Transverse colon (tissue), 4 donors: ENCODE data around the gene KCTD6. TPM values are rescaled to one million over a fixed set of nuclear protein-coding genes. Genes with fewer than 3 reads are reported as not detected.

ENCODE experiments used
- DNase-seq: peaks from one replicate; pipeline ENCODE4 v3.0.0-alpha.2; 2019
- H3K27ac ChIP-seq, 4 donors: fragments of 200-600 bp; sonication (generic); 2 replicates each; pipeline ENCODE4 v1.5.1; 2016 to 2018; ENCODE audit warnings: inconsistent platforms in 4 of 4
- H3K27me3 ChIP-seq: fragments of 200-600 bp; sonication (generic); 2 replicates; pipeline ENCODE4 v1.5.1; 2017; ENCODE audit warnings: inconsistent platforms
- H3K36me3 ChIP-seq, 4 donors: fragments of 200-600 bp; sonication (generic); 2 replicates each; pipeline ENCODE4 v1.5.1; 2017 to 2019; ENCODE audit warnings: inconsistent platforms in 4 of 4
- H3K4me1 ChIP-seq, 4 donors: fragments of 200-600 bp; sonication (generic); 2 replicates each; pipeline ENCODE4 v1.5.1; 2017 to 2020; ENCODE audit warnings: inconsistent platforms in 4 of 4
- H3K4me3 ChIP-seq, 4 donors: fragments of 200-600 bp; sonication (generic); 1 replicate in 1 of 4; 2 replicates in 3 of 4; pipeline versions ENCODE4 v1.5.1 to v1.6.1; 2017 to 2019; ENCODE audit warnings: inconsistent platforms in 4 of 4
- H3K9me3 ChIP-seq, 2 donors: fragments of 200-600 bp; sonication (generic); 2 replicates each; pipeline ENCODE4 v1.5.1; 2017 to 2019; ENCODE audit warnings: inconsistent platforms in 2 of 2
- EP300 ChIP-seq: sonication (generic); formaldehyde crosslinking; IDR thresholded peaks from one replicate; pipeline ENCODE4 v1.6.1; 2017; ENCODE audit warnings: antibody characterized with exemption, low read depth
- POLR2A ChIP-seq: fragments of 450-650 bp; IDR thresholded peaks from one replicate; pipeline ENCODE4 v1.6.1; 2016; ENCODE audit warnings: antibody characterized with exemption, mild to moderate bottlenecking, moderate library complexity
- POLR2AphosphoS5 ChIP-seq, 3 donors: sonication (generic); formaldehyde crosslinking; IDR thresholded peaks; one replicate each; pipeline ENCODE4 v1.6.1; 2016; ENCODE audit warnings: antibody characterized with exemption in 3 of 3
- WGBS, 2 donors: methylation state at CpG; one replicate each; pipeline ENCODE4 v1.1.5; 2018; ENCODE audit warnings: low coverage in 1 of 2; 5-methylcytosine and 5-hydroxymethylcytosine counted together
- in situ Hi-C, 4 donors: fragments of 200-750 bp; cut with MboI; loops; one replicate each; pipeline versions ENCODE4 v1.15.0 to v1.15.1; 2017; ENCODE audit warnings: low sequenced_read_pairs in 3 of 4, low pct_ligation_motif_present in 1 of 4, low pct_unique_long_range_greater_than_20kb in 1 of 4
- intact Hi-C: fragments of 100-400 bp; cut with DNase I; formaldehyde crosslinking; loops from one replicate; pipeline ENCODE4 v1.15.1; 2023; ENCODE audit warnings: low total_unique reads
- total RNA-seq, 4 donors: library from RNA; depleted of rRNA; stranded (reverse); fragments of >200 nt; gene quantifications; one replicate each; pipeline ENCODE4 v1.1.0, GENCODE V29; 2016
- TF ChIP-seq, protein P1 (sequence below), 5 experiments: fragments of 200-600 bp in 3 of 5; fragments of 450-650 bp in 2 of 5; sonication (generic) in 3 of 5; IDR thresholded peaks; 1 replicate in 2 of 5; 2 replicates in 3 of 5; pipeline ENCODE4 v1.5.1; 2016 to 2017; ENCODE audit warnings: antibody characterized with exemption in 5 of 5, inconsistent platforms in 3 of 5, mild to moderate bottlenecking in 2 of 5, moderate library complexity in 1 of 5

KCTD6 gene
- total RNA-seq, 4 donors from 2014 or later, result 3.0 to 15.7 (median 11.2) TPM

DNA sequence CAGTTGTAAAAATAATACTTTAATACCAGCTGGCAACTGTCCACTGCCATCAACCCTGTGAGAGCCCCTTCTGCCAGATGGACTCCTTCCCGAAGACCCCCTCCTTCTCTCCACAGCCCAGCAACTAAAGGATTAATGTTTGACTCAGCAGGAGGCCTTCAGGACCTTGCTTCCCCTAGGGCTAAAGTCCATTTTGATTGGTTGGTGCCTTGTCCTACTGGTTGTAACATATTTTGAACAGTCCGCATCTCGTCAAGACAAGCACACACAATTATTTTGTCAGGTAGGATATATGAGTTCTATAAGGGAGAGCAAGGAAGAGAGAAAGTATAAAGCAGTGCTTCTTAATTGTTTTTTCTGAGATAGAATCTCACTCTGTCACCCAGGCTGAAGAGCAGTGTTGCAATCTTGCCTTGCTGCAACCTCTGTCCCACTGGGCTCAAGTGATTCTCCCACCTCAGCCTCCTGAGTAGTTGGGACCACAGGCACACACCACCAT is 26.4 kb downstream of the KCTD6 start:
- TF ChIP-seq EP300, result no peak
- TF ChIP-seq POLR2AphosphoS5 (IDR thresholded peaks at IDR 0.05), result no peak
- TF ChIP-seq, protein P1, sequence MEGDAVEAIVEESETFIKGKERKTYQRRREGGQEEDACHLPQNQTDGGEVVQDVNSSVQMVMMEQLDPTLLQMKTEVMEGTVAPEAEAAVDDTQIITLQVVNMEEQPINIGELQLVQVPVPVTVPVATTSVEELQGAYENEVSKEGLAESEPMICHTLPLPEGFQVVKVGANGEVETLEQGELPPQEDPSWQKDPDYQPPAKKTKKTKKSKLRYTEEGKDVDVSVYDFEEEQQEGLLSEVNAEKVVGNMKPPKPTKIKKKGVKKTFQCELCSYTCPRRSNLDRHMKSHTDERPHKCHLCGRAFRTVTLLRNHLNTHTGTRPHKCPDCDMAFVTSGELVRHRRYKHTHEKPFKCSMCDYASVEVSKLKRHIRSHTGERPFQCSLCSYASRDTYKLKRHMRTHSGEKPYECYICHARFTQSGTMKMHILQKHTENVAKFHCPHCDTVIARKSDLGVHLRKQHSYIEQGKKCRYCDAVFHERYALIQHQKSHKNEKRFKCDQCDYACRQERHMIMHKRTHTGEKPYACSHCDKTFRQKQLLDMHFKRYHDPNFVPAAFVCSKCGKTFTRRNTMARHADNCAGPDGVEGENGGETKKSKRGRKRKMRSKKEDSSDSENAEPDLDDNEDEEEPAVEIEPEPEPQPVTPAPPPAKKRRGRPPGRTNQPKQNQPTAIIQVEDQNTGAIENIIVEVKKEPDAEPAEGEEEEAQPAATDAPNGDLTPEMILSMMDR (IDR thresholded peaks at IDR 0.05), result no peak
- TF ChIP-seq POLR2A, result no peak
- DNase-seq, result no peak
- Histone ChIP-seq H3K36me3 (peaks cover 0 to 47% (median 4%) of the 10 kb centered on the region in 4 donors), H3K4me3 (no peak overlapping the region), H3K27ac (no peak overlapping the region), H3K4me1 (no peaks in the 10 kb centered on the region), H3K27me3 (no peaks in the 10 kb centered on the region), H3K9me3 (no peaks in the 10 kb centered on the region)
- intact Hi-C loops (no loop called here), in situ Hi-C loops (no loop called here)
- 50% methylated on average over 3 of the region's 3 CpGs; no CpG with 5 or more reads in 1 of the 2 donors for WGBS, 2 donors

DNA sequence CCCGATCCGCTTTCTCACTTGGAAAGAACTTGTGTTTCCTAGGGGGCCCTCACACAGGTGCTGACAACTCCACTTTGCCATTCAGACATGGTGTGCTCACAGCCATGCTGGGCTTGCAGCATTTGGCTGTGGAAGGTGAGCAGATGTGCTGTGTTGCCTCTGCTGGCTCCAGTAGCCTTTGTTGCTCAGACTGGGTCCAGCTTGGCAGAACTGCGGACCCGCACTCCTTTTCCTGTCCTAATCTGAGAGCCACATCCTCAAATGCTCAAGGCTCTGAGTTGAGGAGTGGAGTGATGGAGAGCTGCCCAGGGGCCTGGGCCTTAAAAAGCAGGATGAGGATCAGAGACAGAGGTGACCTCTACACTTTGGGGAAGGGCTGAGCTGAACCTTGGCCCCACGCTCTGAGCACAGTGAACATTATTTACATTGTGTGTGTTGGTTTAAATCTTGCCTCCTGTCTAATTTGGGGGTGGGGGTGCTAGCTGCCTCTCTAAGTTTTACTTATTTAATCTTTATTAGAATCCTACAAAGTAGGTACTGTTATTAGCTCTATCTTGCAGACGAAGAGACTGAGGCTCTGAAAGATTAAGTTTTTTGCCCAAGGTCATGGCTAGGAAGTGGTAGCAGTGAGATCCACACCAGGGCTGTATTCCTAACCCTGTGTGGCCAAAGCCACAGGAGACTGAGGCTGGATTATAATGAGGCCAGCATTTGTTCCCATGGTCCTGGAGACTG is 27.9 kb downstream of the KCTD6 start:
- intact Hi-C loops (no loop called here), in situ Hi-C loops (loop anchor here in 1 of 4 donors (10.0 kb wide), 1 partner anchor 335 kb away; no protein-coding TSS in a partner anchor)
- Histone ChIP-seq H3K36me3 (peaks cover 0 to 35% (median 4%) of the 10 kb centered on the region in 4 donors), H3K27ac (no peak overlapping the region), H3K27me3 (no peaks in the 10 kb centered on the region), H3K4me3 (no peak overlapping the region), H3K4me1 (no peaks in the 10 kb centered on the region), H3K9me3 (no peaks in the 10 kb centered on the region)
- no peak for TF ChIP-seq POLR2AphosphoS5 (IDR thresholded peaks at IDR 0.05)
- TF ChIP-seq EP300, result no peak
- no peak for TF ChIP-seq POLR2A
- TF ChIP-seq, protein P1 (IDR thresholded peaks at IDR 0.05), result no peak
- DNase-seq, result no peak
- WGBS, 2 donors, result 82 to 88% methylated on average over 2 to 6 of the region's 6 CpGs

DNA sequence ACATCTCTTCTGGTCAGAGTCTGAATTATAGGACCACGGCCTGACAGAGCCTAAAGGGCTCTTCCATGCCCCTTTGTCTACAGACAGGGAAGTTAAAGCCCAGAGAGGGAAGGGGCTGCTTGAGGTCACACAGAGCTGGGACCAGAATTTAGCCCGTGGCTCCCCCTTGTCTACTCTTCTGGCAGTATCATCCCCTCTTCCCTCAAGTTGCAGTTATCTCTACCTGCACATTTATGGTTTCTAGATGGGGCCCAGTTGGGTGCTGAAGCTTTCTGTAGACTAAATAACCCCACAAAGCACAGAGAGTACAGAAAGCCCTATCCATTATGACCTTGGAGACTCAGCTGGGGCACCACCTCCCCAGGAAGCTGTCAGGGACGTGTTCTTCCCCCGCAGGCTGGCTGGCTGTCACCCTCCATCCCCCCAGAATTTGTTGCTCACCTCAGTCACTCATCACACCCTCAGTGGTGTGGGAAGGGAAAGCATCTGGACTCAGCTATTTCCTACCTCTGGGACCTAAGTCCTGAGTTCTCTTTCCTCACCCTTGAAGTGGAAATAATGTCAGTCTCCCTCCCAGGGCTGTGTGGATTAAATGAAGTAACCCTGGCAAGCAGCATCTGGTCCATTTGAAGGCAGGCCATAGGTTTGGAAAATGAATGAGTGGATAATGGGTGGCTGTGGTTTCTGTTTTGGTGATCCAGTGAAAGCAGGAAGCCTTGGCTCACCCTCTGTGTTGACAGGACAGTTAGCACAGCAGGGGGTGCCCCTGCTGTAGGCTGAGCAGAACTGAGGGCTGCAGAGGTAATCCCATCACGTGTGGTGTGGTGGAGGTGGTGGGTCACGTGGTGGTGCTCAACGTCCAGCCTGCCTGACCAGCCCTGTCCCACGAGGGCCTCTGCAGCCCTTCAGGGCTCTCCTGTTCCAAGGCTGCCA is 28.8 kb downstream of the KCTD6 start:
- no peaks in the 10 kb centered on the region for H3K27me3 ChIP-seq
- WGBS, 2 donors, result 40 to 56% methylated on average over 1 to 8 of the region's 8 CpGs
- peaks cover 0 to 27% (median 2%) of the 10 kb centered on the region in 4 donors for H3K36me3 ChIP-seq
- no peaks in the 10 kb centered on the region for H3K4me1 ChIP-seq
- in situ Hi-C loops, result loop anchor here in 1 of 4 donors (10.0 kb wide), 1 partner anchor 336 kb away; no protein-coding TSS in a partner anchor
- no peak overlapping the region for H3K4me3 ChIP-seq
- no peak overlapping the region for H3K27ac ChIP-seq
- H3K9me3 ChIP-seq, result no peaks in the 10 kb centered on the region
- no peak for DNase-seq
- TF ChIP-seq POLR2AphosphoS5 (IDR thresholded peaks at IDR 0.05) (no peak), EP300 (no peak), POLR2A (no peak)
- TF ChIP-seq, protein P1 (IDR thresholded peaks at IDR 0.05), result no peak
- intact Hi-C loops, result no loop called here

DNA sequence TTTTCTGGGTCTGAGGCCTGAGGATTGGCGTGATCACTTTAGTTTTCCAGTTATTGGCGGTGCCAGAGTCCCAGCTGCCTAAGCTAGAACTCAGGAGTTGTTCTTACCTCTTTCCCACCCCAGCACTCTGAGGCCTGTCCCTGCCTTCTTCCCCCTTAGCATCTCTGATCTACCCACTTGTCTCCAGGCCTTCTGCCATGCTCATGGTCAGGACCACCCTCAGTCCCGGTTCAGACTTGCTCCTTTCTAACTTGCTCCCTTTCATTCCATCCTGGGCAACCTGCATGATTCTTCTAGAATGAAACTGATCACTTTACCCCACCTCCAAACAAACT is 29.4 kb downstream of the KCTD6 start:
- peaks cover 0 to 21% (median 1%) of the 10 kb centered on the region in 4 donors for H3K36me3 ChIP-seq
- H3K4me1 ChIP-seq, result no peaks in the 10 kb centered on the region
- intact Hi-C loops (no loop called here), in situ Hi-C loops (loop anchor here in 1 of 4 donors (10.0 kb wide), 1 partner anchor 337 kb away; no protein-coding TSS in a partner anchor)
- no peak for DNase-seq
- no peak overlapping the region for H3K27ac ChIP-seq
- no peaks in the 10 kb centered on the region for H3K9me3 ChIP-seq
- no peak overlapping the region for H3K4me3 ChIP-seq
- TF ChIP-seq, protein P1 (IDR thresholded peaks at IDR 0.05), result no peak
- TF ChIP-seq POLR2AphosphoS5 (IDR thresholded peaks at IDR 0.05), result no peak
- no peak for TF ChIP-seq EP300
- TF ChIP-seq POLR2A, result no peak
- 93 to 100% methylated on average over 2 to 3 of the region's 3 CpGs for WGBS, 2 donors
- no peaks in the 10 kb centered on the region for H3K27me3 ChIP-seq
